ENCODE data around the gene LSM3.

DNA sequence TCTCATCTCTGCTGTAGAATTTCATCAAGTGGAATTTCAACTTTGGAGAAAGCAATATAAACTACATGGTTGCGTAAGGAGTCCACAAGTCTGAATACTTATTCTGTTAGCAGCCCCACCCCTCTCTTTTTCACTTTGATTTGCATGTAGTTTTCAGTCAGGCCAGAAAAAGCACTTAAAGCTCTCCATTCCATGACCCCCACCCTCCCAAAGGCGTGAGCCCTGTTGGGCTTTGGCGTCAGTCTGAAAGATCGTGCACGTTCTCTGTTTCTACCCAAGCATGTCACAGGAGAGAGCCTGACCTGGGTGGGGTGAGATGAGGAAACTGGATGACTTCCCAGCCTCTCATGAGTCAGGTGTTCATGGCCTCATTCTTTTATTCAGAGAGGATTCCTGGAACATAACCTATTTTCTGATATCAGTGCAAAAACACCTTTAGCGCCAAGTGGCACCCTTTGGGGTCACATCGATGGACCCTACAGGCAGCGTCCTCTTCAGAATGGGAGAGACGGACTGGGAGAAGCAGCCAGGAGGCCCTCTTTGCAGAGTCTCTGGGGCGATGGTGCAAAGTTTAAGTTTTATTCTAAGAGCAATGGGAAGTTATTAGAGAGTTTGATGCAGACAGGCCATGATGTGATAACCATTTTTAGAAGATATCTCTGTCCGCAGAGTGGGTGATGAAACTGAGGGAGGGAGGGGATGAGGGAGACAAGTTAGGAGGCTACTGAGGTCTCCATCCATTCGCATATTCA, 55.8 kb downstream of the LSM3 start:
- TF ChIP-seq, protein P1, sequence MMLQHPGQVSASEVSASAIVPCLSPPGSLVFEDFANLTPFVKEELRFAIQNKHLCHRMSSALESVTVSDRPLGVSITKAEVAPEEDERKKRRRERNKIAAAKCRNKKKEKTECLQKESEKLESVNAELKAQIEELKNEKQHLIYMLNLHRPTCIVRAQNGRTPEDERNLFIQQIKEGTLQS (IDR thresholded peaks at IDR 0.05): no peak
- TF ChIP-seq, protein P2, sequence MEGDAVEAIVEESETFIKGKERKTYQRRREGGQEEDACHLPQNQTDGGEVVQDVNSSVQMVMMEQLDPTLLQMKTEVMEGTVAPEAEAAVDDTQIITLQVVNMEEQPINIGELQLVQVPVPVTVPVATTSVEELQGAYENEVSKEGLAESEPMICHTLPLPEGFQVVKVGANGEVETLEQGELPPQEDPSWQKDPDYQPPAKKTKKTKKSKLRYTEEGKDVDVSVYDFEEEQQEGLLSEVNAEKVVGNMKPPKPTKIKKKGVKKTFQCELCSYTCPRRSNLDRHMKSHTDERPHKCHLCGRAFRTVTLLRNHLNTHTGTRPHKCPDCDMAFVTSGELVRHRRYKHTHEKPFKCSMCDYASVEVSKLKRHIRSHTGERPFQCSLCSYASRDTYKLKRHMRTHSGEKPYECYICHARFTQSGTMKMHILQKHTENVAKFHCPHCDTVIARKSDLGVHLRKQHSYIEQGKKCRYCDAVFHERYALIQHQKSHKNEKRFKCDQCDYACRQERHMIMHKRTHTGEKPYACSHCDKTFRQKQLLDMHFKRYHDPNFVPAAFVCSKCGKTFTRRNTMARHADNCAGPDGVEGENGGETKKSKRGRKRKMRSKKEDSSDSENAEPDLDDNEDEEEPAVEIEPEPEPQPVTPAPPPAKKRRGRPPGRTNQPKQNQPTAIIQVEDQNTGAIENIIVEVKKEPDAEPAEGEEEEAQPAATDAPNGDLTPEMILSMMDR (IDR thresholded peaks at IDR 0.05 in 2 of 3, conservative IDR thresholded peaks at IDR 0.05 in 1 of 3; ENCODE audit: borderline replicate concordance in 1 of 3, insufficient read depth in 1 of 3, low read depth in 2 of 3, low read length in 2 of 3): no peak
- TF ChIP-seq EZH2 (IDR thresholded peaks at IDR 0.05) (no peak), POLR2A (IDR thresholded peaks at IDR 0.05; ENCODE audit: borderline replicate concordance, extremely low read depth, insufficient read depth, insufficient read length) (no peak), EZH2phosphoT487 (IDR thresholded peaks at IDR 0.05; ENCODE audit: borderline replicate concordance) (no peak), POLR2AphosphoS5 (IDR thresholded peaks at IDR 0.05; ENCODE audit: low read depth, low read length) (no peak), YY1 (IDR thresholded peaks at IDR 0.05; ENCODE audit: extremely low read depth, insufficient replicate concordance, low read depth, low read length) (no peak), RAD21 (IDR thresholded peaks at IDR 0.05; ENCODE audit: low read depth) (no peak), ZFX (IDR thresholded peaks at IDR 0.05) (no peak), ZNF274 (IDR thresholded peaks at IDR 0.05; ENCODE audit: low read depth, low read length) (no peak)

Data from HCT116 (cell line).